Hepatocyte (in vitro differentiated cells): ENCODE data around the gene PCCA. TPM values are rescaled to one million over a fixed set of nuclear protein-coding genes. Genes with fewer than 3 reads are reported as not detected.

Experiments used
- DNase-seq: peaks from one replicate; pipeline ENCODE4 v3.0.0-alpha.2; 2016; ENCODE audit warnings: low spot score
- H2AFZ ChIP-seq: fragments of 200-600 bp; sonication (generic); 2 replicates; pipeline ENCODE4 v1.6.0; 2016; ENCODE audit warnings: antibody characterized with exemption, mild to moderate bottlenecking
- H3K27ac ChIP-seq: fragments of 200-600 bp; sonication (generic); 2 replicates; pipeline ENCODE4 v1.5.1; 2016; ENCODE audit warnings: mild to moderate bottlenecking
- H3K27me3 ChIP-seq: fragments of 200-600 bp; sonication (generic); 2 replicates; pipeline ENCODE4 v1.6.1; 2016
- H3K36me3 ChIP-seq: fragments of 200-600 bp; sonication (generic); replicated peaks from 2 replicates; pipeline ENCODE4 v1.5.1; 2016; ENCODE audit warnings: low read depth; ENCODE audit not compliant: insufficient read depth
- H3K4me1 ChIP-seq: fragments of 200-600 bp; sonication (generic); 2 replicates; pipeline ENCODE4 v1.5.1; 2016; ENCODE audit warnings: mild to moderate bottlenecking, moderate library complexity; ENCODE audit not compliant: insufficient read depth
- H3K4me2 ChIP-seq: fragments of 200-600 bp; sonication (generic); 2 replicates; pipeline ENCODE4 v1.6.0; 2016
- H3K4me3 ChIP-seq: fragments of 200-600 bp; sonication (generic); 2 replicates; pipeline ENCODE4 v1.5.1; 2016; ENCODE audit warnings: mild to moderate bottlenecking
- H3K79me2 ChIP-seq: fragments of 200-600 bp; sonication (generic); 2 replicates; pipeline ENCODE4 v1.6.0; 2017; ENCODE audit warnings: mild to moderate bottlenecking
- H3K9me2 ChIP-seq: fragments of 200-600 bp; sonication (generic); replicated peaks from 2 replicates; pipeline ENCODE4 v1.6.0; 2017; ENCODE audit warnings: mild to moderate bottlenecking; ENCODE audit not compliant: insufficient read depth
- H3K9me3 ChIP-seq: fragments of 200-600 bp; sonication (generic); 2 replicates; pipeline ENCODE4 v1.5.1; 2016; ENCODE audit warnings: low read depth, mild to moderate bottlenecking
- H4K20me1 ChIP-seq: fragments of 200-600 bp; sonication (generic); 2 replicates; pipeline ENCODE4 v1.6.0; 2016; ENCODE audit warnings: mild to moderate bottlenecking; ENCODE audit not compliant: insufficient read depth, poor library complexity, severe bottlenecking
- EZH2 ChIP-seq: fragments of 200-600 bp; sonication (generic); IDR thresholded peaks from 2 replicates; pipeline ENCODE4 v1.6.1; 2016; ENCODE audit warnings: antibody characterized with exemption, mild to moderate bottlenecking, borderline replicate concordance
- EZH2phosphoT487 ChIP-seq: fragments of 200-600 bp; sonication (generic); IDR thresholded peaks from one replicate; pipeline ENCODE4 v1.6.1; 2018; ENCODE audit warnings: antibody characterized with exemption, mild to moderate bottlenecking, low read depth, moderate library complexity; ENCODE audit not compliant: unreplicated experiment, severe bottlenecking
- WGBS: methylation state at CpG from one replicate; pipeline ENCODE4 v1.1.6; 2016; ENCODE audit warnings: low lambda C conversion rate; ENCODE audit errors: missing lambda C conversion rate; 5-methylcytosine and 5-hydroxymethylcytosine counted together
- polyA plus RNA-seq: library from polyadenylated mRNA; unstranded; fragments of >200 nt; fragmentation: Nextera tagmentation; extraction: Ambion mirVana; gene quantifications from 2 replicates; pipeline ENCODE4 v1.2.1, GENCODE V29; 2016
- total RNA-seq: library from RNA; depleted of rRNA; stranded (reverse); fragments of >200 nt; gene quantifications from 2 replicates; pipeline ENCODE4 v1.2.3, GENCODE V29; 2014
- TF ChIP-seq, protein P1 (sequence below): fragments of 200-600 bp; sonication (generic); IDR thresholded peaks from 2 replicates; pipeline ENCODE4 v1.5.1; 2016; ENCODE audit warnings: antibody characterized with exemption, mild to moderate bottlenecking; ENCODE audit not compliant: poor library complexity

PCCA gene
- total and polyA plus RNA-seq, 2 experiments from 2014 or later, result 23.6 to 28.2 TPM

DNA sequence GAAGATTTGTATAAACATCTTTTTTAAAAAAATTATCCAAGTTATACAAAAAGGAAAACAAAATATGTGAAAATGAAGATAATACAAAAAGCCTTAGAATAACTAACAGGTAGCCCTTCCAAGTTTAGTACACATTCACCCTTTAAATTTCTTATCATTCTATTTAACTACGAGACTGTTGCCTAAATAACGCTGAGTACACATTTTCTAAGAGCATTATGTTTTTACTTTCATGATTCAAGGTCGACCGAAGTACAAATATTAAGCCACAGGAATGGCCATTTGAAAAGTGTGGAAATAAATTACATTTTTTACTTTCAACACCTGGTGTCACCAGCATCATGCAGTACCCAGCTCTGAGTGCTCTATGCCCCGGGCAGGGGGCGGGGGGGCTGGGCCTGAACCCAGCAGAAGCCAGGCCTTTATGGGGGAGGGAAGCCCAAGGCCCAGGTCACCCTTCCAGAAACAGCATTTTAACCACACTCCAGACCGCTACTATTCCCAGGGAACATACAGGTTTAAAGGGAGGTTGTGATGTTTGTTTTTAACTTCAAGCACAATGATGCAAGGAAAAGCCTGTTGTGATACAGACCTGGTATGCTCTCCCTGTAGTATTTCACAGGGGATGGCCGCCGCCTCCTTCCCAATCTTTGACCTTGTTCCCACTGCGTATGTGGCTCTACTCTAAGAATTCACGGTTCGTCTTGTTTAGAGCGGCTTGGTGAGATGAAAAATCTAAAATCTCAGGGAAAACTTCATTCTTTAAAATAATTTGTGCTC, 475.7 kb downstream of the PCCA start:
- Histone ChIP-seq H3K36me3 (no peaks in the 10 kb centered on the region), H4K20me1 (no peaks in the 10 kb centered on the region), H3K9me3 (no peaks in the 10 kb centered on the region), H3K27me3 (no peaks in the 10 kb centered on the region), H3K4me1 (no peaks in the 10 kb centered on the region), H3K27ac (no peak overlapping the region), H3K4me2 (no peak overlapping the region), H3K9me2 (no peaks in the 10 kb centered on the region), H3K4me3 (no peak overlapping the region), H2AFZ (no peak overlapping the region), H3K79me2 (no peaks in the 10 kb centered on the region)
- no peak for DNase-seq
- WGBS, result 77% methylated on average over 13 of the region's 13 CpGs
- TF ChIP-seq, protein P1, sequence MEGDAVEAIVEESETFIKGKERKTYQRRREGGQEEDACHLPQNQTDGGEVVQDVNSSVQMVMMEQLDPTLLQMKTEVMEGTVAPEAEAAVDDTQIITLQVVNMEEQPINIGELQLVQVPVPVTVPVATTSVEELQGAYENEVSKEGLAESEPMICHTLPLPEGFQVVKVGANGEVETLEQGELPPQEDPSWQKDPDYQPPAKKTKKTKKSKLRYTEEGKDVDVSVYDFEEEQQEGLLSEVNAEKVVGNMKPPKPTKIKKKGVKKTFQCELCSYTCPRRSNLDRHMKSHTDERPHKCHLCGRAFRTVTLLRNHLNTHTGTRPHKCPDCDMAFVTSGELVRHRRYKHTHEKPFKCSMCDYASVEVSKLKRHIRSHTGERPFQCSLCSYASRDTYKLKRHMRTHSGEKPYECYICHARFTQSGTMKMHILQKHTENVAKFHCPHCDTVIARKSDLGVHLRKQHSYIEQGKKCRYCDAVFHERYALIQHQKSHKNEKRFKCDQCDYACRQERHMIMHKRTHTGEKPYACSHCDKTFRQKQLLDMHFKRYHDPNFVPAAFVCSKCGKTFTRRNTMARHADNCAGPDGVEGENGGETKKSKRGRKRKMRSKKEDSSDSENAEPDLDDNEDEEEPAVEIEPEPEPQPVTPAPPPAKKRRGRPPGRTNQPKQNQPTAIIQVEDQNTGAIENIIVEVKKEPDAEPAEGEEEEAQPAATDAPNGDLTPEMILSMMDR, result no peak
- no peak for TF ChIP-seq EZH2phosphoT487
- TF ChIP-seq EZH2, result no peak

DNA sequence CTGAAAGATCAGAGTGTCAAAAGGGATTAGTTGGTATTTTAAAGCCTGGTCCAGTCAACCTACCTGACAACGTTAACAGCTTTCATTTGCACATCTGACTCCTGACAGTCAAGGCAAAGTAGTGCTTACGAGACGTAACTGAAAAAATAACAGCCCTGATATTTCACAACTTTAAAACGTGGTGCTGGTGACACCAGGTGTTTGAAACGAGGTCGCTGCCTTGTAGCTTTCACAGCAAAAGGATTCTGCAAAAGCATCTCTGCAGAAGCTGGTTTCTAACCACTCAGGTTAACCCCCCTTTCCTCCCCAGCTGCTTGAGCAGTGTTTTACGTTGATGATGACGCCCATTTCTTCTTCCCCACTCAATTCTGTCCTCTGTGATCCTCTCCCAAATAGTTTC, 476.4 kb downstream of the PCCA start:
- no peak overlapping the region for H3K4me2 ChIP-seq
- no peaks in the 10 kb centered on the region for H3K79me2 ChIP-seq
- DNase-seq, result no peak
- no peak overlapping the region for H2AFZ ChIP-seq
- H3K4me1 ChIP-seq, result no peaks in the 10 kb centered on the region
- H3K27ac ChIP-seq, result no peak overlapping the region
- TF ChIP-seq EZH2phosphoT487 (no peak), EZH2 (no peak)
- TF ChIP-seq, protein P1, result no peak
- WGBS, result 66% methylated on average over 8 of the region's 8 CpGs
- no peaks in the 10 kb centered on the region for H3K9me2 ChIP-seq
- no peak overlapping the region for H3K4me3 ChIP-seq
- no peaks in the 10 kb centered on the region for H3K36me3 ChIP-seq
- no peaks in the 10 kb centered on the region for H3K9me3 ChIP-seq
- H3K27me3 ChIP-seq, result no peaks in the 10 kb centered on the region
- H4K20me1 ChIP-seq, result no peaks in the 10 kb centered on the region

DNA sequence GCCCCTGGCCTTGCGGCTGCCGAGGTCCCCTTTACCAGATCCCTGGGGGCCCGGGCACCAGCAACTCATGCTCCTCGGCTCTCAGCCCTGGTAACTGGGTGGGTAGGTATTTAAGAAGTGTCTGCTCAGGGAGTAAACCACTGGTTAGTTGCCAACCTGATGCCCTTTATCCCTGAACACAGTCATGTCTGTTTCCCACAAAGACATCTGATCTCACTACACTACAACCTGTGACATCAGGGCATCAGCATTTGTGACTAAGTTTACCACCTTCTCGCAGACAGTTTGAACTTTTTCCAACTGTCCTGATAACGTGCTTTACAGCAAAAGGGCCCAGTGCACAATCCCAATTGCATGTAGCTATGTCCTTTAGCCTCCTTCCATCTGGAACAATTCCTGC, 477.6 kb downstream of the PCCA start:
- 90% methylated on average over 6 of the region's 6 CpGs for WGBS
- H4K20me1 ChIP-seq, result no peaks in the 10 kb centered on the region

More for the DNA sequence above, 477.6 kb downstream of the PCCA start:
- no peaks in the 10 kb centered on the region for H3K9me2 ChIP-seq
- H3K79me2 ChIP-seq, result no peaks in the 10 kb centered on the region
- no peak overlapping the region for H2AFZ ChIP-seq
- no peak overlapping the region for H3K4me3 ChIP-seq
- DNase-seq, result no peak
- H3K27me3 ChIP-seq, result no peaks in the 10 kb centered on the region
- H3K4me1 ChIP-seq, result no peaks in the 10 kb centered on the region
- H3K27ac ChIP-seq, result no peak overlapping the region
- no peak overlapping the region for H3K4me2 ChIP-seq
- H3K9me3 ChIP-seq, result no peaks in the 10 kb centered on the region
- TF ChIP-seq, protein P1, result no peak
- TF ChIP-seq EZH2 (no peak), EZH2phosphoT487 (no peak)
- H3K36me3 ChIP-seq, result no peaks in the 10 kb centered on the region
